Measurements from ENCODE around the gene HOXD13.

The HOXD13 gene

GRCh38 chr2:176085861-176086771, 6.4 kb upstream of the HOXD13 start:
- no peak for DNase-seq (ENCODE audit: extremely low read depth, low read depth)
- TF ChIP-seq CTCF (IDR thresholded peaks at IDR 0.05; ENCODE audit: low read depth, low read length), result peak; percentile 63

- DNase-seq (ENCODE audit: extremely low read depth, low read depth), result no peak
- no peak for TF ChIP-seq CTCF (IDR thresholded peaks at IDR 0.05; ENCODE audit: low read depth, low read length)
Measured at GRCh38 chr2:176087330-176088047, 5.0 kb upstream of the HOXD13 start.

GRCh38 chr2:176088048-176088936, 4.2 kb upstream of the HOXD13 start:
- no peak for DNase-seq (ENCODE audit: extremely low read depth, low read depth)
- peak; percentile 96 for TF ChIP-seq CTCF (IDR thresholded peaks at IDR 0.05; ENCODE audit: low read depth, low read length)

GRCh38 chr2:176088937-176089842, 3.3 kb upstream of the HOXD13 start:
- TF ChIP-seq CTCF (IDR thresholded peaks at IDR 0.05; ENCODE audit: low read depth, low read length), result no peak
- DNase-seq (ENCODE audit: extremely low read depth, low read depth), result no peak

GRCh38 chr2:176089843-176090395, 2.6 kb upstream of the HOXD13 start:
- no peak for TF ChIP-seq CTCF (IDR thresholded peaks at IDR 0.05; ENCODE audit: low read depth, low read length)
- no peak for DNase-seq (ENCODE audit: extremely low read depth, low read depth)

- no peak for TF ChIP-seq CTCF (IDR thresholded peaks at IDR 0.05; ENCODE audit: low read depth, low read length)
- DNase-seq (ENCODE audit: extremely low read depth, low read depth), result no peak
Measured at GRCh38 chr2:176090862-176091261, 1.7 kb upstream of the HOXD13 start.
